Loucy (cell line): ENCODE measurements around the gene EXOC3L2.
A peak's percentile ranks its signal among the peaks of the same experiment; 100 is the strongest.

Source experiments
- H2AFZ ChIP-seq: fragments of 200-600 bp; sonication (generic); 2 replicates; pipeline ENCODE4 v1.6.0; 2016; ENCODE audit warnings: antibody characterized with exemption, mild to moderate bottlenecking, low read length, moderate library complexity
- H3F3A ChIP-seq: fragments of 200-600 bp; 2 replicates; pipeline ENCODE4 v1.6.0; 2016; ENCODE audit warnings: antibody characterized with exemption, low read depth, mild to moderate bottlenecking
- H3K27me3 ChIP-seq: fragments of 200-600 bp; sonication (generic); 2 replicates; pipeline ENCODE4 v1.6.1; 2014; ENCODE audit warnings: low read length, mild to moderate bottlenecking; ENCODE audit not compliant: insufficient read depth, poor library complexity, severe bottlenecking
- H3K36me3 ChIP-seq: fragments of 200-600 bp; sonication (generic); 2 replicates; pipeline ENCODE4 v1.6.1; 2016; ENCODE audit warnings: low read length; ENCODE audit not compliant: insufficient read depth
- H3K4me1 ChIP-seq: fragments of 200-600 bp; sonication (generic); 2 replicates; pipeline ENCODE4 v1.5.1; 2014; ENCODE audit warnings: low read length, mild to moderate bottlenecking; ENCODE audit not compliant: insufficient read depth, poor library complexity, severe bottlenecking
- H3K4me2 ChIP-seq: fragments of 200-600 bp; sonication (generic); 2 replicates; pipeline ENCODE4 v1.6.0; 2014; ENCODE audit warnings: antibody characterized with exemption, low read length, low read depth, mild to moderate bottlenecking; ENCODE audit not compliant: poor library complexity, severe bottlenecking
- H3K4me3 ChIP-seq: fragments of 200-600 bp; sonication (generic); 2 replicates; pipeline ENCODE4 v1.5.1; 2014; ENCODE audit warnings: low read length, mild to moderate bottlenecking, mixed read lengths; ENCODE audit not compliant: poor library complexity, severe bottlenecking
- H3K79me2 ChIP-seq: fragments of 200-600 bp; sonication (generic); 2 replicates; pipeline ENCODE4 v1.6.1; 2014; ENCODE audit warnings: low read length; ENCODE audit not compliant: insufficient read depth
- H3K9ac ChIP-seq: fragments of 200-600 bp; sonication (generic); 2 replicates; pipeline ENCODE4 v1.6.0; 2014; ENCODE audit warnings: mild to moderate bottlenecking, low read depth, low read length, moderate library complexity; ENCODE audit not compliant: poor library complexity, severe bottlenecking
- H3K9me2 ChIP-seq: fragments of 200-600 bp; sonication (generic); replicated peaks from 2 replicates; pipeline ENCODE4 v1.6.1; 2016; ENCODE audit warnings: low read depth, low read length, mixed read lengths
- H3K9me3 ChIP-seq: fragments of 200-600 bp; sonication (generic); 2 replicates; pipeline ENCODE4 v1.6.1; 2014; ENCODE audit warnings: mild to moderate bottlenecking, antibody characterized with exemption, low read length, low read depth; ENCODE audit not compliant: insufficient read depth
- H4K20me1 ChIP-seq: fragments of 200-600 bp; sonication (generic); 2 replicates; pipeline ENCODE4 v1.6.0; 2014; ENCODE audit warnings: antibody characterized with exemption, low read length, mild to moderate bottlenecking; ENCODE audit not compliant: insufficient read depth, poor library complexity, severe bottlenecking
- EZH2phosphoT487 ChIP-seq: fragments of 200-600 bp; IDR thresholded peaks from 2 replicates; pipeline ENCODE4 v1.6.1; 2018; ENCODE audit warnings: antibody characterized with exemption, mild to moderate bottlenecking, moderate library complexity, borderline replicate concordance
- TF ChIP-seq, protein P1 (sequence below): fragments of 200-600 bp; sonication (generic); conservative IDR thresholded peaks from 2 replicates; pipeline ENCODE4 v1.5.1; 2014; ENCODE audit warnings: mild to moderate bottlenecking, antibody characterized with exemption, low read length

The EXOC3L2 gene

DNA sequence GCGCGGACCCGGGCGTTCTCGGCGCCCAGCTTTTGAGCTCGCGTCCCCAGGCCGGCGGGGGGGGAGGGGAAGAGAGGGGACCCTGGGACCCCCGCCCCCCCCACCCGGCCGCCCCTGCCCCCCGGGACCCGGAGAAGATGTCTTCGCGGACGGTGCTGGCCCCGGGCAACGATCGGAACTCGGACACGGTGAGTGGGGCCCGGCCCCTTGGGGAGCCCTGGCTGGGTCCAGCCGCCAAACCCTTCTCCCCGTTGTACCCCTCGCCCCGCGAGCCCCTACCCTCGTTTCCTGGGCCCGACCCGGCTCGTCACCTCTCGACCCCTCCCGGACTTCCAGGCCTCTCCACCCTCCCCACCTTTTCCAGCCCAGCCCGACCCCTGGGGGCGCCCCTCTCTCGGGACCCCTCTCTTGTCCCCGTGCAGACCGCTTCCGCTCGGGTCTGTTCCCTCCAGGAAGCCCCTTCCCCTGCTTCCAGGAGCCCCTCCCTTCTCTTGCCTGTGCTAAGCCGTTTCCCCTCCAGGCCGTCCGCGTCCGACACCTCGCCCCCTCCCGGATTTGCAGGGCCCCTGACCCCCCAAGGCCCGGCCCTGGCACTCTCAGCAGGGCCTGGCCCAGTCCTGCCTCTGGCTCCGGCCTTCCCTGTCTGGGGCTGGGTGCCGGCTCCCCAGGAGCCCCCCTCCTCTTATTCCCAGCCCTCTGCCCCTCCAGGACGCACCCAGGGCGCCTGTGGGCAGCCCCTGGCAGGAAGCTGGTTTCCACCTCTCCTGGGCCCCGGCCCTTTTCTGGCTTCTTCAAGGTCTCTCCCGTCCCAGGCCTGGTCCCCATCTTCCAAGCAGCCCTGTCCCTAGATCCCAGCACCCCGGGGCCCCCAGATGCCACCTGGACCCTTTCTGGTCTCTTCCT is 6.5 kb upstream of the EXOC3L2 start:
- TF ChIP-seq, protein P1, sequence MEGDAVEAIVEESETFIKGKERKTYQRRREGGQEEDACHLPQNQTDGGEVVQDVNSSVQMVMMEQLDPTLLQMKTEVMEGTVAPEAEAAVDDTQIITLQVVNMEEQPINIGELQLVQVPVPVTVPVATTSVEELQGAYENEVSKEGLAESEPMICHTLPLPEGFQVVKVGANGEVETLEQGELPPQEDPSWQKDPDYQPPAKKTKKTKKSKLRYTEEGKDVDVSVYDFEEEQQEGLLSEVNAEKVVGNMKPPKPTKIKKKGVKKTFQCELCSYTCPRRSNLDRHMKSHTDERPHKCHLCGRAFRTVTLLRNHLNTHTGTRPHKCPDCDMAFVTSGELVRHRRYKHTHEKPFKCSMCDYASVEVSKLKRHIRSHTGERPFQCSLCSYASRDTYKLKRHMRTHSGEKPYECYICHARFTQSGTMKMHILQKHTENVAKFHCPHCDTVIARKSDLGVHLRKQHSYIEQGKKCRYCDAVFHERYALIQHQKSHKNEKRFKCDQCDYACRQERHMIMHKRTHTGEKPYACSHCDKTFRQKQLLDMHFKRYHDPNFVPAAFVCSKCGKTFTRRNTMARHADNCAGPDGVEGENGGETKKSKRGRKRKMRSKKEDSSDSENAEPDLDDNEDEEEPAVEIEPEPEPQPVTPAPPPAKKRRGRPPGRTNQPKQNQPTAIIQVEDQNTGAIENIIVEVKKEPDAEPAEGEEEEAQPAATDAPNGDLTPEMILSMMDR: no peak
- no peak for TF ChIP-seq EZH2phosphoT487
- Histone ChIP-seq H3K4me2 (peak overlapping the region; percentile 96), H3K4me1 (peaks cover 47% of the 10 kb centered on the region), H3K27me3 (peaks cover 4% of the 10 kb centered on the region), H4K20me1 (peaks cover 43% of the 10 kb centered on the region), H3K9me2 (no peaks in the 10 kb centered on the region), H2AFZ (0 out of 2 replicates have a peak overlapping the region, but pooled peaks have one; percentile 30), H3K79me2 (peaks cover 53% of the 10 kb centered on the region), H3K9ac (peak overlapping the region; percentile 92), H3F3A (no peaks in the 10 kb centered on the region), H3K36me3 (no peaks in the 10 kb centered on the region), H3K9me3 (no peaks in the 10 kb centered on the region), H3K4me3 (peak overlapping the region; percentile 99)

DNA sequence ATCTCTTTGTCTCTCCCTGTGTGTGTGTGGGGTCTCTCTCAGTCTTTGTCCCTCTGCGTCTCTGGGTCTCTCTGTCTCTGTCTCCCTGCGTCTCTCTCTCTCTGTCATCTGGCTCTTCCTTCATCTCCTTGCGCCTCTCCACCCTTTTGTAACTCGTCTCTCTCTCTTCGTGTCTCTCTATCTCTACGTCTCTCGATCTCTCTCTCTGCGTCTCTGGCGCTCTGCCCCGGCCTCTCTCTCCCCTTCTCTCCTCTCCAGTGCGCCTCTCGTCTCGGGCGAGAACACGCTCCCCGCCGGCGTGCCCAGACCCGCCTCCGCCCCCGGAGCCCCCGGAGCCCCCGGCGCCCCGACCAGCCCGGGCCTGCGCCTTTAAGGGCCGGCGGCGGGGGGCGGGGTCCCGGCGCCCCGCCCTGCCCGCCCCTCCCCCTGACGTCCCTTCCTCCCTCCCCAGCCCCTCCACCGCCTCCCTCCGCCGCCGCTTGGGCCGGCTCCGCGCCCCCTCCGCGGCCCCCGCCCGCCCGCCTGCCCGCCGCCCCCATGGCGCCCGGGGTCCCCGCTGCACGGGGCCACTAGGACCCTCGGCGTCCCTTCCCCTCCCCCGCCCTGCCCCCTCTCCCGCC is 5.7 kb upstream of the EXOC3L2 start, which contains the start of gene MARK4:
MARK4 (plus strand) TSS at position 440 of the 620 bp plus-strand sequence. CDS start 318 bp downstream, outside the sequence.
- Histone ChIP-seq H2AFZ (peak within 1 kb of the TSS; percentile 98), H3K9ac (peak within 1 kb of the TSS; percentile 92)

DNA sequence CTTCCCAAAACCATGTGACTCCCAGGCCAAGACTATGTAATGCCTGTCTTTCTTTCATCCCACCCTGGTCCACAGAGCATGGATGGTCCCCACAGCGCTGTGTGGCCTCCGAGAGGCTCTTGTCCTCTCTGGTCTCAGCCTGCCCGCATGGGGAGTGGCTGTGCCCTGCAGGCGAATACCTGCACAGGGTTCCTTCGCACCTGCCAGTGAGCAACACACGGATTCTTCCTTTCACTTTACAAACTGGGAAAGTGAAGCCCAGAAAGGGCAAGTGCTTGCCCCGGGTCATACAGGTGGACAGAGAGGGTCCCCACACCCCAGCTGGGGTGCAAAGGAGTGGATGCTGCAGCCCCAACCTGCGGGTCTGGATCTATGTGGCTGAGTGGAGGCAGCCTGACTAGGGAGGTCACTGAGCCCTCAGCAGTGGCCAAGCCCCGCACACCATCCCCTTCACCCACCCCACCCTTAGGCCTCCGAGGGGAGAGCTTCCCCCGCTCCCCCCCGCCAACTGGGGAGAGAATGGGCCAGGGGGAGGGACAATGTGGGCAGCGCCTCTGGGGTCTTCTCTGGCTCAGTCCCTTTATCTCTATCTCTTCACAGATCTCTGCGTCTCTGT is 5.1 kb upstream of the EXOC3L2 start:
- Histone ChIP-seq H3K9me3 (no peaks in the 10 kb centered on the region), H3K4me2 (peak overlapping the region; percentile 96), H3K9me2 (no peaks in the 10 kb centered on the region), H3K4me1 (peaks cover 41% of the 10 kb centered on the region), H3F3A (no peaks in the 10 kb centered on the region), H3K27me3 (peaks cover 4% of the 10 kb centered on the region), H4K20me1 (peaks cover 35% of the 10 kb centered on the region), H2AFZ (peak overlapping the region; percentile 98), H3K79me2 (peaks cover 39% of the 10 kb centered on the region), H3K4me3 (peak overlapping the region; percentile 74), H3K9ac (peak overlapping the region; percentile 62), H3K36me3 (no peaks in the 10 kb centered on the region)
- TF ChIP-seq, protein P1: no peak
- TF ChIP-seq EZH2phosphoT487: no peak

More for the DNA sequence above, 5.7 kb upstream of the EXOC3L2 start, which contains the start of gene MARK4:
- peak within 1 kb of the TSS; percentile 96 for H3K4me2 ChIP-seq
- H3K9me3 ChIP-seq: no peaks in the 10 kb centered on the region
- H3K79me2 ChIP-seq: peaks cover 45% of the 10 kb centered on the region
- no peaks in the 10 kb centered on the region for H3F3A ChIP-seq
- peak within 1 kb of the TSS; percentile 99 for H3K4me3 ChIP-seq
- peaks cover 46% of the 10 kb centered on the region for H3K4me1 ChIP-seq
- H3K9me2 ChIP-seq: no peaks in the 10 kb centered on the region
- peaks cover 4% of the 10 kb centered on the region for H3K27me3 ChIP-seq
- peaks cover 38% of the 10 kb centered on the region for H4K20me1 ChIP-seq
- H3K36me3 ChIP-seq: no peaks in the 10 kb centered on the region
- TF ChIP-seq, protein P1: no peak
- TF ChIP-seq EZH2phosphoT487: no peak
